ENCODE results near the gene RTF2. TPM values are rescaled to one million over a fixed set of nuclear protein-coding genes. Genes with fewer than 3 reads are reported as not detected.
"Not testable (repeated sequence)": the region's sequence is repeated elsewhere in the genome, so short reads cannot be mapped to it uniquely, and the experiment has no call there.

Gene RTF2
- polyA plus RNA-seq, 12 donors: 91.7 to 162 (median 102) TPM; not detected in 1

- DNase-seq: no peak
Measured at GRCh38 chr20:56467968-56468315, 485 bp upstream of the RTF2 start.

DNA sequence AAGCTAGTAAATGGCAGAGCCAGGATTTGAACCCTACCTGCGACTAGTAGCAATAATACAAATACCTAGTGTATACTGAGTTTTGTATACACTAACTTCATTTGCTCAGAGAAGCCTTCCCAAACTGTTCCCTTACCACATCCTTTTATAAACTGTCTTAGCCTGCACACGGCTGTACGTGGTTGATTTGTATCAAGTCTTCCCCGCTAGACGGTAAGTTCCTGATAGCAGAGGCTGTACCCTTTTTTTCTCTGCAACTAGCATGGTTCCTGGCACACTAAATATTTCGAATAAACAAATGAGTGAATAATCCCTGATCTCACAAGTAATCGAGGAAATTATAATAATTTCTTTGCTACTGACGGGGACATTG lies 636 bp downstream of the RTF2 start:
- DNase-seq: no peak

GRCh38 chr20:56483970-56484369 lies 15.5 kb downstream of the RTF2 start:
- DNase-seq: no peak

DNA sequence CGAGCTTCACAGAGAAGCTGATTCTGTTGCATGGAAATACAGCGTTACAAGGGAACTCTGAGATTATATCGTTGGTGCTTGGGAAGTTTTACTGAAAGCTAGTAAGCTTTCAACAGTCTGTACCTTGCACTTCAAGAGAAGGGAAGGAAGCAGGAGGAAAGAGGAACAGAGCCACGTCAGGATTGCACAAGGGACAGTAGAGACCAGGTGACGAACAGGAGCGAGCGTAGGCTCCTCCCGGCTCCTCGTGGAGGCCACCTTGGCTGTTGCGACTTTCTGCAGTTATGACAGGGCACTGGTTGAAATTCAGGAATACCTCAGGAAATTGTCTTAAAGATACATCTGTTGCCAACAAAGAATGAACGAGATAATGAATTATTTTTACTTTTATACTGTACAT lies 18.8 kb downstream of the RTF2 start:
- no peak for DNase-seq

- DNase-seq: no peak
Measured at GRCh38 chr20:56488566-56488965, 20.1 kb downstream of the RTF2 start.

DNA sequence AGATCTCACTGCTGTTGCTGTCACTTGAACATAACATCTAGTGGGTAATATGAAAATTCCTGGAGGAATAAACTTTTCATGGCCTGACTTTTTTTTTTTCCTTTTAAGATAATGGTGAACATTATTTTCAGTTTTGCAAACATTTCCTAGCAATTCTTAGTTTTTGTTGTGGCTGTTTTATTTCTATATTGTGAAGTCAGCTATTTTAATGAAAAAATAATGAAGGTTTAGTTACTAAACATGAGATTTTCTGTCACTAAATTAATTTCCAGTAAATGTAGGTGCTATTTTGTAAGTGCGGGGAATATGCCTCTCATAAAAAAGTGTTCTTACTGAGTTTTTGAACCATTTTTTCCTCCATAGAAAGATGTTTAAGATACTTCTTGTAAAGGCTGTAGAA lies 32.7 kb downstream of the RTF2 start:
- DNase-seq: no peak

GRCh38 chr20:56503916-56504315 lies 35.5 kb downstream of the RTF2 start:
- no peak for DNase-seq

DNA sequence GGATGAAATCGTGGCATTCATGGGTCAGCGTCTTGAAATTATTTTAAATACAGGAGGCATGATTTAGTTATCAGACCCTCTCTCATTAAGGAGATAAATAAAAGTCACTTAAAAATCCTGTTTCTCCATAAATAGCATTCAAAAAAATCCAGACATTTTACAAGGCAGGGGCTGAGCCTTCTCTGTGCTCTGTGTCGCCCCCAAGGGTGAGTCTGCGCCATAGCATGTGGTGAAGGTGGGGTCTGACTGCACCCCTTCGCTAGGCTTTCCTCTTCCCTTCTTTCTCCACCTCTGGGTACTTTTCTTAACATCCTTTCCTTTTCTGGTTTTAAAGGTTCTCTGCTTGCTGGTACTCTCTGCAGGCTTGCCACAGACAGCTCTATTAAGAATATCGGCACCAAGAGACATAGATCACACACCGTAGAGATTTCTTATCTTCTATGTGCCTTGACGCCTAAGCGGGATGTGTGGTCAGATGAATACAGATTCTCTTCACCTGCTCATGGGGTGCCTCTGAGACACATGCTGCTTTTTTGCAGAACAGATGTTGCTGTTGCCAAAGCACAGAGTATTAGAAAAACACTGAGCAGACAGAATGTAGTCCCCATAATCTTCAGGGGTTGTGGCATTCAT lies 36.1 kb downstream of the RTF2 start:
- no peak for DNase-seq

GRCh38 chr20:56506103-56506502 lies 37.7 kb downstream of the RTF2 start:
- DNase-seq: no peak

DNA sequence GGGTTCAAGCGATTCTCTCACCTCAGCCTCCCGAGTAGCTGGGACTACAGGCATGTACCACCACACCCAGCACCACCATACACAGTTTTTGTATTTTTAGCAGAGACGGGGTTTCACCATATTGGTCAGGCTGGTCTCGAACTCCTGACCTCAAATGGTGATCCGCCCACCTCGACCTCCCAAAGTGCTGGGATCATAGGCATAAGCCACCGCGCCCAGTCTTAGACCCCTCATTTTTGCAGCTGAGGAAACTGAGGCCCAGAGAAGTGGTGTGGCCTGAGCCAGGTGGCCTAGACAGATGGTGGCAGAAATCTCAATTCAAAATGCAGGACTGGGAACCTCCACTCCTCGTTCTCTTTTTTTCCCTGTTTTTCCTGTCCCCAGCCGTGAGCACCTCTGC lies 43.5 kb downstream of the RTF2 start:
- DNase-seq: no peak

GRCh38 chr20:56513161-56514150 lies 45.0 kb downstream of the RTF2 start:
- no peak for DNase-seq

GRCh38 chr20:56516631-56517030 lies 48.2 kb downstream of the RTF2 start:
- peak; percentile 5 for DNase-seq

- no peak for DNase-seq
Measured at GRCh38 chr20:56517211-56517610, 48.8 kb downstream of the RTF2 start.

- no peak for DNase-seq
Measured at GRCh38 chr20:56517641-56518040, 49.2 kb downstream of the RTF2 start.

DNA sequence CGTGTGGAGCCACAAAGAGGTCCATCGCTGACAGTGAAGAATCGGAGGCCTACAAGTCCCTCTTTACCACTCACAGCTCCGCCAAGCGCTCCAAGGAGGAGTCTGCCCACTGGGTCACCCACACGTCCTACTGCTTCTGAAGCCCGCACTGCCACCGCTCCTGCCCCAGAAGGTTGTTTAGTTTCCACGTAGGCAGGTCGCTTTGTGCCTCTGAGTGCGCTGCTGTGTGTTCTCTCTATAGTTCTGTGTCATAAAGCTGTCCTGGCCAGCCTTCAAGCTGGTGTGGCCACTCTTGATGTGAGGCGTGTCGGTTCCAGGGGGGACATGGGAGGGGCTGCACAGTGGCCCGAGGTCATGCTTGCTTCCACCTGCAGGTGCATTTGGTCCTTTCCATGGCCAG lies 49.7 kb downstream of the RTF2 start:
- DNase-seq: no peak

DNA sequence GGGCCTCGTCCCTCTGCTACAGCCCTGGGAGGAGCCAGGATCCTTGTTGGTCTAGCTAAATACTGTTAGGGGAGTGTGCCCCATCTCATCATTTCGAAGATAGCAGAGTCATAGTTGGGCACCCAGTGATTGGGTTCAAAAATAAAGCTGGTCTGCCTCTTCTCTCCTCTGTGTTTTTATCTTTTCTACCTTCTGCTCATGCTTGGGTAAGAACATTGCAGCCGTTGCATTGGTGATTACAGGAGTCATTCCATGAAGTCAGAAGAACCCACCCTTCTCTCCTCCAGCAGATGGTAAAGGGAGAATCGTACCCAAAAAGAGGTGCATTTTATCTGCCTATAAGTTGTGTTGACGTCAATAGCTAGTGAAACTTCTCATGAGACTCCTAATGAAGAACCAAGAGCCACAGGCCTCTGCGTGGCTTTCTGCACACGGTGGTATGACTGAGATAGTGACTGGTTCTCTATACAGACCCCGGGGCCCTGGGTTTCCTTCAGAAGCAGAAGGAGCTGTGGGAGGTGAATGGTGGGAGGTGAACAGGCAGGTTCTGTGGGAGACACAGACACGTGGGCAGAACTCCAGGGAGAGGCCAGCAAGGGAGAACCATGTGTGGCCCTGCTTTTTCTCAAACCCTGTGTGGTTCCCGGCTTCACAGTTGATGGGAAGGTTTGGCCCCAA lies 50.4 kb downstream of the RTF2 start:
- DNase-seq: no peak

DNA sequence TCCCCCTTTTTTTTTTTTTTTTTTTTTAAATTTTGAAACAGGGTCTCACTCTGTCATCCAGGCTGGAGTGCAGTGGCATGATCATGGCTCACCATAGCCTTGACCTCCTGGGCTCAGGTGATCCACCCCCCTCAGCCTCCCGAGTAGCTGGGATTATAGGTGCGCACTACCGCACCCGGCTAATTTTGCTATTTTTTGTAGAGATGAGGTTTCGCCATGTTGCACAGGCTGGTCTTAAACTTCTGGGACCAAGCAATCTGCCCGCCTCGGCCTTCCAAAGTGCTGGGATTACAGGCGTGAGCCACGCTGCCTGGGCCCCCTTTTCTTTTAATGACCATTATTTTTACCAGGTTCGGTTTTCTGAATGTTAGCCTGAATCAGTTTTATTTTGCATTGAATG lies 51.1 kb downstream of the RTF2 start:
- DNase-seq: no peak

- no peak for DNase-seq
Measured at GRCh38 chr20:56520180-56520579, 51.8 kb downstream of the RTF2 start.

GRCh38 chr20:56520746-56521354 lies 52.4 kb downstream of the RTF2 start:
- DNase-seq: not testable (repeated sequence)

- no peak for DNase-seq
Measured at GRCh38 chr20:56522311-56522710, 53.9 kb downstream of the RTF2 start.

DNA sequence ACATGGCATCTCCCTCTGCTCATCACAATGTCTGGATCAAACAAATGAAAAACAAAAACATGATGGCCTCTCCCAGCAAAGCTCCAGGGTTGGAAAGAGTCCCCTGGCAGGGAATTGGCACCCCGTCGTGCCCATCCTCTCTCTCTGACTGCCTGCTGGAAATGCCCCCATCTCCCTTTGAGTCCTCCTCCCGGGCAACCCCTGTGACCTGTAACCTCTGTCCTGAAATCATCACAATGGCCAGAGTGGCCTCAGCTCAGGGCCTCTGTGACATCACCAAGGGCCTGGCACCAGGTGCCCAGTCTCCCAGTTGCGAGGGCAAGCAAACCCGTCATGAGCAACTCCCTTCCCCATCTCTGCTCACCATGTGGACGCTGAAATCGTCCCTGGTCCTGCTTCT lies 56.0 kb downstream of the RTF2 start, which contains the start of gene FAM209A:
Gene FAM209A, plus strand, starts transcription at position 301 of the 400 bp plus-strand sequence. Its CDS starts 65 bp downstream, at position 366.
- not testable (repeated sequence) for DNase-seq

DNA sequence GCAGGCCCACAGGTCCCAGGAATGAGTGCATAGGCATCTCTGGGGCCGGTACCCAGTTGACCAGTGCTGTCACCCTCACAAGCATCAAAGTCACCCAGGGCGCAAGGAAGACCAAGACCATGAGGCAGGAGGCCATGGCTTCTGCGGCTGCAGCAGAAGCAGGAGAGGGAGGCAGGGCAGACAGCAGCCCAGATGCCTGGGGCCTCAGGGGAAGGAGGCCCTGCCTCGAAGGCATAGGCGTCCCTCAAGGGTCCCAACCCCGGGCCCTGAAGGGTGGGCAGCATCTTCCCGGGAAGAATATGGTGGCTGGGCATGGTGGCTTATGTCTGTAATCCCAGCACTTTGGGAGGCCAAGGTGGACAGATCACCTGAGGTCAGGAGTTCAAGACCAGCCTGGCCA lies 59.1 kb downstream of the RTF2 start:
- DNase-seq: no peak

All from muscle of arm (tissue), 12 donors.